MV-4-11 (cell line): ENCODE measurements around the gene COL1A2.
A peak's percentile ranks its signal among the peaks of the same experiment; 100 is the strongest.

Source experiments
- DNase-seq: peaks from one replicate; lab custom pipeline; 2025; lab: John Stamatoyannopoulos, UW

COL1A2 gene

GRCh38 chr7:94394437-94395140, at the start of gene COL1A2:
TSS of gene COL1A2 (plus strand) at chr7:94394895. CDS start at chr7:94395032, 137 bp downstream.
- DNase-seq, result no peak

- no peak for DNase-seq
These were observed 48.8 kb upstream of the COL1A2 start for GRCh38 chr7:94345907-94346306.

- peak; percentile 22 for DNase-seq
These were observed 46.6 kb upstream of the COL1A2 start for GRCh38 chr7:94348142-94348541.

GRCh38 chr7:94350734-94351133, 44.0 kb upstream of the COL1A2 start:
- DNase-seq, result no peak

GRCh38 chr7:94351703-94352102, 43.0 kb upstream of the COL1A2 start:
- DNase-seq, result peak; percentile 19

- no peak for DNase-seq
These were observed 41.8 kb upstream of the COL1A2 start for GRCh38 chr7:94352887-94353286.

GRCh38 chr7:94354953-94355352, 39.7 kb upstream of the COL1A2 start:
- DNase-seq, result no peak

- no peak for DNase-seq
These were observed 39.2 kb upstream of the COL1A2 start for GRCh38 chr7:94355454-94355853.

- DNase-seq, result no peak
These were observed 37.6 kb upstream of the COL1A2 start for GRCh38 chr7:94357076-94357475.

GRCh38 chr7:94360926-94361325, 33.8 kb upstream of the COL1A2 start:
- no peak for DNase-seq

GRCh38 chr7:94362276-94362675, 32.4 kb upstream of the COL1A2 start:
- DNase-seq, result no peak

GRCh38 chr7:94364816-94365215, 29.9 kb upstream of the COL1A2 start:
- DNase-seq, result no peak

- no peak for DNase-seq
These were observed 28.5 kb upstream of the COL1A2 start for GRCh38 chr7:94366163-94366562.

- no peak for DNase-seq
These were observed 27.9 kb upstream of the COL1A2 start for GRCh38 chr7:94366832-94367231.

GRCh38 chr7:94367949-94368348, 26.7 kb upstream of the COL1A2 start:
- no peak for DNase-seq

GRCh38 chr7:94368371-94368791, 26.3 kb upstream of the COL1A2 start:
- no peak for DNase-seq

- DNase-seq, result no peak
These were observed 20.5 kb upstream of the COL1A2 start for GRCh38 chr7:94374231-94374630.

- no peak for DNase-seq
These were observed 19.8 kb upstream of the COL1A2 start for GRCh38 chr7:94374721-94375566.

GRCh38 chr7:94375691-94376090, 19.0 kb upstream of the COL1A2 start:
- DNase-seq, result no peak

GRCh38 chr7:94376281-94376680, 18.4 kb upstream of the COL1A2 start:
- no peak for DNase-seq

- DNase-seq, result no peak
These were observed 16.3 kb upstream of the COL1A2 start for GRCh38 chr7:94378356-94378755.

- no peak for DNase-seq
These were observed 14.4 kb upstream of the COL1A2 start for GRCh38 chr7:94380264-94380663.

GRCh38 chr7:94382132-94382531, 12.6 kb upstream of the COL1A2 start:
- no peak for DNase-seq
